ENCODE results near the gene CLTB. TPM values are rescaled to one million over a fixed set of nuclear protein-coding genes. Genes with fewer than 3 reads are reported as not detected.
"Not testable (repeated sequence)": the region's sequence is repeated elsewhere in the genome, so short reads cannot be mapped to it uniquely, and the experiment has no call there.

CLTB gene
- polyA plus RNA-seq, 2 of the 4 experiments (the other 2 are of a cell fraction): 42.2 to 47.4 TPM

DNA sequence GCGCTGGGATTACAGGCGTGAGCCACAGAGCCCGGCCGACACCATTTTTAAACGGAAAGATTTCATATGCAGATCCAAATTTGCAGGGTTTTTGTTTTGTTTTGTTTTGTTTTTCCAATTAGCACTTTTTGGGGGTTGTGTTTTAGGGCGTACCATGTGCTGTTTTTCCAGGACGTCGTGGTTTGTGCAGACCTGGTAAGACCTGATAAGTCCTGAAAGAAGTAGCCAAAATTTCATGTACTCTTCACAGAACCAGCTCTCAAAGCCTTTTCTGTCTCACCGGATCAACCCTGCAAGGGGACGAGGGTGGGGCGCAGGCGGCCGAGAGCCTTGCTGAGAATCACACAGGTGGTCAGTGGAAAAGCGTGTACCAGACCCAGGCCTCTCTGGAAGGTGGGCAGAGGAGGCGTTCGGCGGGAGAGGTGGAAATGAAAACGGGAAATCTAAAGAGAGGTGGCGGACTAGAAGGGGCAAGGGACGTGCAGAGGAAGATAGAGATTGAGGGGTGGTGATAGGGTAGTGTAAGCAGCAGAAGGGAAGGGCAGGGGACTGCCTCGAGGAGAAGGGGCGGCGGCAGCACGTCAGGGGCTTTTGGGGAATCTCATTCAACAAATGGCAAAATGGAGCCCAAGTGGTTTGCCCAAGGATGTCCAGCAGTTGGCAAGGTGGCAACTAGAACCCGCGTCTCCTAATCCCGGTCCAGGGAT lies 30.7 kb upstream of the CLTB start:
- POLR2A ChIA-PET: interaction anchor here (0.6 to 2.3 kb wide), 16 partner anchors 8 to 200 kb away, joined by 3 to 16 read pairs (median 4); partner anchors contain the start of genes CDHR2, CLTB, RNF44 and TSPAN17
- 0 out of 2 replicates have a peak, but pooled peaks have one; percentile 32 for TF ChIP-seq EHMT2 (IDR thresholded peaks at IDR 0.05; ENCODE audit: low read depth)
- TF ChIP-seq, protein P1, sequence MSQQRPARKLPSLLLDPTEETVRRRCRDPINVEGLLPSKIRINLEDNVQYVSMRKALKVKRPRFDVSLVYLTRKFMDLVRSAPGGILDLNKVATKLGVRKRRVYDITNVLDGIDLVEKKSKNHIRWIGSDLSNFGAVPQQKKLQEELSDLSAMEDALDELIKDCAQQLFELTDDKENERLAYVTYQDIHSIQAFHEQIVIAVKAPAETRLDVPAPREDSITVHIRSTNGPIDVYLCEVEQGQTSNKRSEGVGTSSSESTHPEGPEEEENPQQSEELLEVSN (IDR thresholded peaks at IDR 0.05; ENCODE audit: borderline replicate concordance, low read depth): no peak
- TF ChIP-seq, protein P2, sequence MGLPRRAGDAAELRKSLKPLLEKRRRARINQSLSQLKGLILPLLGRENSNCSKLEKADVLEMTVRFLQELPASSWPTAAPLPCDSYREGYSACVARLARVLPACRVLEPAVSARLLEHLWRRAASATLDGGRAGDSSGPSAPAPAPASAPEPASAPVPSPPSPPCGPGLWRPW (IDR thresholded peaks at IDR 0.05): no peak
- no peak for TF ChIP-seq TFCP2L1 (CRISPR knock-in tag; IDR thresholded peaks at IDR 0.05)
- TF ChIP-seq TP53 (CRISPR knock-in tag; IDR thresholded peaks at IDR 0.05): no peak
- DNase-seq (ENCODE audit: low read depth in 1 of 2, low spot score in 1 of 2): no peak
- CTCF ChIA-PET: interaction anchor here (0.7 to 3.0 kb wide), 43 partner anchors 9 to 717 kb away, joined by 3 to 34 read pairs (median 7); partner anchors contain the start of genes CDHR2, CLTB and RNF44
- Histone ChIP-seq H3K4me2 (peak overlapping the region; percentile 98), H3K4me1 (peaks cover 18% of the 10 kb centered on the region), H3K4me3 (peak overlapping the region; percentile 83), H3K9me3 (no peaks in the 10 kb centered on the region), H3K27ac (peak overlapping the region; percentile 94 to 96)
- FAIRE-seq: no peak
- ATAC-seq: peak; percentile 18 to 37; a peak in 5 of 6 replicates
- WGBS (ENCODE audit: missing lambda C conversion rate): 37% methylated on average over 27 of the region's 27 CpGs

DNA sequence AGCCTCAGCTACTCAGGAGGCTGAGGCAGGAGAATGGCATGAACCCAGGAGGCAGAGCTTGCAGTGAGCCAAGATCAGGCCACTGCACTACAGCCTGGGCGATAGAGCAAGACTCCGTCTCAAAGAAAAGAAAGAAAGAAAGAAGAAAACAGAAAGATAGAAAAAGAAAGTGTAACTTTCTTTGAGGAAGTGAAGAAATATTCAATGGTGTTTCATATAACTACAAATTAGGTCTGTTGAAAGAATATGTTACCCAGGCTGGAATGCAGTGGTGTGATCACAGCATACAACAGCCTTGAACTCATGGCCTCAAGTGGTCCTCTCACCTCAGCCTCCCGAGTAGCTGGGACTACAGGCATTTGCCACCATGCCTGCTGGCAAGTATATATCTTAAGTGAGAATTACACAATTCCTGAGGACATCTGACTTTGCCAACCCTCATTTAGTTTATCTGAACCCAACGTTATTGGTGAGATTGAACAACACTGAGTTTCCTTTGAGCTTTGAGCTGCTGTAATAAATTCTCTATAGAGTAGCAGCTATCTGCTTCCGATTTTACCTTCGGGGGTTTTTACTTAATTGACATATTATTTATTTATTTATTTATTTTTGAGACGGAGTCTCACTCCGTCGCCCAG lies 29.8 kb upstream of the CLTB start:
- Histone ChIP-seq H3K9me3 (no peaks in the 10 kb centered on the region), H3K4me1 (peaks cover 17% of the 10 kb centered on the region), H3K4me2 (peak overlapping the region; percentile 98; the same call in 1 of the 3 replicates), H3K27ac (no peak overlapping the region; a peak in 1 of 6 replicates), H3K4me3 (no peak overlapping the region)
- no peak for DNase-seq (ENCODE audit: low read depth in 1 of 2, low spot score in 1 of 2)
- ATAC-seq: no peak
- CTCF ChIA-PET: interaction anchor here (3.0 kb wide), 1 partner anchor 25 kb away, joined by 9 read pairs; no protein-coding TSS in a partner anchor
- POLR2A ChIA-PET: no interaction called here
- 89% methylated on average over 9 of the region's 9 CpGs for WGBS (ENCODE audit: missing lambda C conversion rate)
- no peak for TF ChIP-seq ELK1 (IDR thresholded peaks at IDR 0.05; ENCODE audit: low read depth, low read length)
- TF ChIP-seq EHMT2 (IDR thresholded peaks at IDR 0.05; ENCODE audit: low read depth): no peak
- TF ChIP-seq BHLHE40 (IDR thresholded peaks at IDR 0.05; ENCODE audit: low read depth, low read length): no peak
- TF ChIP-seq RAD21 (conservative IDR thresholded peaks at IDR 0.05 in 1 of 2, IDR thresholded peaks at IDR 0.05 in 1 of 2): no peak
- no peak for TF ChIP-seq EHF (CRISPR knock-in tag; IDR thresholded peaks at IDR 0.05)
- no peak for TF ChIP-seq HOXB13 (CRISPR knock-in tag; IDR thresholded peaks at IDR 0.05; ENCODE audit: low read depth)
- TF ChIP-seq, protein P1 (IDR thresholded peaks at IDR 0.05; ENCODE audit: borderline replicate concordance, low read depth): no peak
- no peak for FAIRE-seq

DNA sequence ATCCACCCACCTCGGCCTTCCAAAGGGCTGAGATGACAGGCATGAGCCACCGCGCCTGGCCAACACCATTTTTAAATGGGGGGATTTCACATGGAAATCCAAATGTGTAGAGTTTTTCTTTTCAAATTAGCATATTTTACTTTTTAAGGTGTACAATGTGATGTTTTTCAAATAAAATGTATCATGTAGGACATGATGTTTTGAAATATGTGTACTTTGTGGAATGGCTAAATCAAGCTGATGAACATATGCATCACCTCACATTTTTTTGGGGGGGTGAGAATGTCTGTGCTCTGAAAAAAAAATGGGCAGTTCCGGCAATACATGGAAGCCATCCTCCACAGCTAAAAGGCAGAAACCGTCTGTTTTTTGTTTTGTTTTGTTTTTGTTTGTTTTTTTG lies 28.4 kb upstream of the CLTB start:
- FAIRE-seq: no peak
- POLR2A ChIA-PET: no interaction called here
- TF ChIP-seq NFE2L2 (conservative IDR thresholded peaks at IDR 0.05; ENCODE audit: low read length) (no peak), HDAC2 (IDR thresholded peaks at IDR 0.05) (no peak), EHMT2 (IDR thresholded peaks at IDR 0.05; ENCODE audit: low read depth) (no peak), CBX2 (IDR thresholded peaks at IDR 0.05; ENCODE audit: borderline replicate concordance, low read depth) (no peak), HEYL (CRISPR knock-in tag; IDR thresholded peaks at IDR 0.05) (no peak), EHF (CRISPR knock-in tag; IDR thresholded peaks at IDR 0.05) (no peak), ESRRA (IDR thresholded peaks at IDR 0.05; ENCODE audit: borderline replicate concordance, low read length) (no peak), JUN (IDR thresholded peaks at IDR 0.05) (no peak), ELK1 (IDR thresholded peaks at IDR 0.05; ENCODE audit: low read depth, low read length) (no peak), TP53 (CRISPR knock-in tag; IDR thresholded peaks at IDR 0.05) (no peak), KDM5A (IDR thresholded peaks at IDR 0.05) (no peak), CEBPB (IDR thresholded peaks at IDR 0.05) (no peak), CHD2 (IDR thresholded peaks at IDR 0.05; ENCODE audit: low read length, partially characterized antibody) (no peak), RARB (CRISPR knock-in tag; IDR thresholded peaks at IDR 0.05) (no peak), ZSCAN20 (CRISPR knock-in tag; IDR thresholded peaks at IDR 0.05) (no peak)
- TF ChIP-seq, protein P3, sequence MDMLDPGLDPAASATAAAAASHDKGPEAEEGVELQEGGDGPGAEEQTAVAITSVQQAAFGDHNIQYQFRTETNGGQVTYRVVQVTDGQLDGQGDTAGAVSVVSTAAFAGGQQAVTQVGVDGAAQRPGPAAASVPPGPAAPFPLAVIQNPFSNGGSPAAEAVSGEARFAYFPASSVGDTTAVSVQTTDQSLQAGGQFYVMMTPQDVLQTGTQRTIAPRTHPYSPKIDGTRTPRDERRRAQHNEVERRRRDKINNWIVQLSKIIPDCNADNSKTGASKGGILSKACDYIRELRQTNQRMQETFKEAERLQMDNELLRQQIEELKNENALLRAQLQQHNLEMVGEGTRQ (IDR thresholded peaks at IDR 0.05): no peak
- TF ChIP-seq, protein P4, sequence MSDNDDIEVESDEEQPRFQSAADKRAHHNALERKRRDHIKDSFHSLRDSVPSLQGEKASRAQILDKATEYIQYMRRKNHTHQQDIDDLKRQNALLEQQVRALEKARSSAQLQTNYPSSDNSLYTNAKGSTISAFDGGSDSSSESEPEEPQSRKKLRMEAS (IDR thresholded peaks at IDR 0.05): no peak

GRCh38 chr5:176442911-176443310 lies 26.6 kb upstream of the CLTB start:
- H3K4me3 ChIP-seq; H3K9me3 ChIP-seq; H3K4me2 ChIP-seq; ATAC-seq; POLR2A ChIA-PET; DNase-seq (ENCODE audit: low read depth in 1 of 2, low spot score in 1 of 2); H3K27ac ChIP-seq; FAIRE-seq: not testable (repeated sequence)
- 40% methylated on average over 4 of the region's 4 CpGs for WGBS (ENCODE audit: missing lambda C conversion rate)
- H3K4me1 ChIP-seq: peaks cover 17% of the 10 kb centered on the region; the same call in 2 of the 3 replicates
- CTCF ChIA-PET: interaction anchor here (0.6 to 1.9 kb wide), 3 partner anchors 14 to 42 kb away, joined by 3 to 15 read pairs (median 4); partner anchors contain the start of gene CLTB

More for the DNA sequence above, 28.4 kb upstream of the CLTB start:
- no peak overlapping the region for H3K27ac ChIP-seq
- H3K4me2 ChIP-seq: no peak overlapping the region
- H3K4me1 ChIP-seq: peaks cover 13% of the 10 kb centered on the region
- CTCF ChIA-PET: no interaction called here
- H3K9me3 ChIP-seq: no peaks in the 10 kb centered on the region
- ATAC-seq (no peak), DNase-seq (ENCODE audit: low read depth in 1 of 2, low spot score in 1 of 2) (no peak)
- WGBS (ENCODE audit: missing lambda C conversion rate): 80% methylated on average over 5 of the region's 5 CpGs
- no peak overlapping the region for H3K4me3 ChIP-seq

All from A549 (cell line).